ENCODE measurements around the gene FNDC3B. TPM values are rescaled to one million over a fixed set of nuclear protein-coding genes. Genes with fewer than 3 reads are reported as not detected.
A peak's percentile ranks its signal among the peaks of the same experiment; 100 is the strongest.

The FNDC3B gene
- total RNA-seq, 1 donor: 139 TPM

DNA sequence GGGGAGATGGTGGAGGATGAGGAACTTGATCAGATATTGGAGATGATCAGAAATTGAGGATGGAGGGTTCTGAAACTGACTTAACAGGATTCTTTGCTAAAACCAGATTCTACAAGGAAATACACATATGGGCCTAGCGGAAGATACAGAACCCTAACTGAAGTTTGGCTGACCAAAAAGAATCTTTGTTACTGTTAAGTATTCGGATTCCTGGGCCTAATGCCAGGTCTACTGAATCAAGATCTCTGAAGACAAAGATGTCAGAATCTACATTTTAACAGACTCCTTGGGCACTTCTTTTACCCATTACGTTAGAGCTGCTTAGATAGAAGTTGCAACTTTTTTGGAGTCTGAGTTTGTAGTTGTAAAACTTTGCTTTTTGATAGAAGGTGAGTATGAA lies 137.7 kb downstream of the FNDC3B start:
- no peak overlapping the region for H3K4me3 ChIP-seq (ENCODE audit: low read depth, low read length)
- DNase-seq (ENCODE audit: low read depth): peak; percentile 86
- TF ChIP-seq, protein P1, sequence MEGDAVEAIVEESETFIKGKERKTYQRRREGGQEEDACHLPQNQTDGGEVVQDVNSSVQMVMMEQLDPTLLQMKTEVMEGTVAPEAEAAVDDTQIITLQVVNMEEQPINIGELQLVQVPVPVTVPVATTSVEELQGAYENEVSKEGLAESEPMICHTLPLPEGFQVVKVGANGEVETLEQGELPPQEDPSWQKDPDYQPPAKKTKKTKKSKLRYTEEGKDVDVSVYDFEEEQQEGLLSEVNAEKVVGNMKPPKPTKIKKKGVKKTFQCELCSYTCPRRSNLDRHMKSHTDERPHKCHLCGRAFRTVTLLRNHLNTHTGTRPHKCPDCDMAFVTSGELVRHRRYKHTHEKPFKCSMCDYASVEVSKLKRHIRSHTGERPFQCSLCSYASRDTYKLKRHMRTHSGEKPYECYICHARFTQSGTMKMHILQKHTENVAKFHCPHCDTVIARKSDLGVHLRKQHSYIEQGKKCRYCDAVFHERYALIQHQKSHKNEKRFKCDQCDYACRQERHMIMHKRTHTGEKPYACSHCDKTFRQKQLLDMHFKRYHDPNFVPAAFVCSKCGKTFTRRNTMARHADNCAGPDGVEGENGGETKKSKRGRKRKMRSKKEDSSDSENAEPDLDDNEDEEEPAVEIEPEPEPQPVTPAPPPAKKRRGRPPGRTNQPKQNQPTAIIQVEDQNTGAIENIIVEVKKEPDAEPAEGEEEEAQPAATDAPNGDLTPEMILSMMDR (IDR thresholded peaks at IDR 0.05; ENCODE audit: insufficient read depth, low read length): no peak

DNA sequence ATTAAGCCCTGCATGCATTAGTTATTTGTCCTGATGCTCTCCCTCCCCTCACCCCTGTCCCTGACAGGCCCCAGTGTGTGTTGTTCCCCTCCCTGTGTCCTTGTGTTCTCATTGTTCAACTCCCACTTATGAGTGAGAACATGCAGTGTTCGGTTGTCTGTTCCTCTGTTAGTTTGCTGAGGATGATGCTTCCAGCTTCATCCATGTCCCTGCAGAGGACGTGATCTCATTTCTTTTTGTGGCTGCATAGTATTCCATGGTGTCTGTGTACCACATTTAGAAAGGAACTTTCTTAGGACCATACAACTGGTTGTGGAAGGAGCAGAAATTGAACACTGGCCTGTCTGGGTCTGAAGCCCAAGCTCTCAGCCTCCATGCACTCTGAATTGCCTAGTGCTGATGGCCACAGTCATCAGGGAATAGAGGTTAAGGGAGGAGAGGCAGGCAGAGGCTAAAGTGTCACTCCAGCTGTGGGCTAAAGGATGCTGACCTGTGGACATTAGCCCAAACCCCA lies 138.5 kb downstream of the FNDC3B start:
- no peak for DNase-seq (ENCODE audit: low read depth)

DNA sequence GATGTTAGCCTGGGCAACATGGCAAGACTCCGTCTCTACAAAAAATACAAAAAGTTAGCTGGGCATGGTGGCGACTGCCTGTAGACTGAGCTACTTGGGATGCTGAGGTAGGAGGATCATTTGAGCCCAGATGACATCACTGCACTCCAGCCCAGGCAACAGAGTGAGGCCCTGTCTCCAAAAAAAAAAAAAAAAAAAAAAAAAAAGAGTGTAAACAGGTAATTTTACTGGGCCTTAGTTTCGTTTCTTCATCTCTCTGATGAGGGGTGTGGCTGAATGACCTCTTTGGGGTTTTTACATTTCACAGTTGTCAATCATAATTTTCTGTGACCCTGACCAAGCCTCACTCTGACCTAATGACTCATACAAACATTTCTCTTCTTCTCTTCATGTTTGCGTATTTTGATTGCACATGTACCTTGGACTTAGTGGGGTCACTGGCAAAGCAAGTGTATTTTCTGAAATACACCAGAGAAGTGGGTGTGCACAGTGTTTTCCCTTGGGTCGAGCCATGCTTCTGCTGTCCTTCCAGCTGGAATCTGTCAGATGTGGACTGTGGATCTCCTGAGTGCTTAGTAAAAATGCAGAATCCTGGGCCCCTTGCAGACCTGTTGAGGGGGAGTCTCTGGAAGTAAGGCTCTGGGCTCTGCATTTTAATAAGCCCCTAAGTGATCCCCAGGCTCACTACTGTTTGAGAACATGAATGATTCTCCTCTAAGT lies 140.5 kb downstream of the FNDC3B start:
- TF ChIP-seq, protein P1 (IDR thresholded peaks at IDR 0.05; ENCODE audit: insufficient read depth, low read length): no peak
- no peak for DNase-seq (ENCODE audit: low read depth)
- H3K4me3 ChIP-seq (ENCODE audit: low read depth, low read length): no peak overlapping the region

More for the DNA sequence above, 138.5 kb downstream of the FNDC3B start:
- TF ChIP-seq, protein P1 (IDR thresholded peaks at IDR 0.05; ENCODE audit: insufficient read depth, low read length): no peak
- no peak overlapping the region for H3K4me3 ChIP-seq (ENCODE audit: low read depth, low read length)

DNA sequence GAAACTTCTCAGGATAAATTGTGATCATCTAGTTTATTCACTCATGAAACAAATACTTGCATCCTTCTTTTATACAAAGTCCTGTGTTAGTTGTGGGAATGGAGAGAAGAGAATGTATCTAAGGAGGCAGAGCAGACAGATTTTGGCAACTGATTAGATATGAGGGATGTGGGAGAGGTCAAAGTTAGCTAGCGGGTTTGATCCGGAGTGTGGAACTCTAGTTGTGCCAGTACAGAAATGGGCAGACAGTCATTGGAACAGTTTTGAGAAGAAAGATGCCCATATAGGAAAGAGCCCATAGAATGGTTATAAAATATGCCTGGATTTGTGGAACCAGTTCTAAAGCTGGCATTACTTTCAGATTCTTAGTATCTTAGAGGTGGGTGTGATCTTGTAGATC lies 141.1 kb downstream of the FNDC3B start:
- TF ChIP-seq, protein P1 (IDR thresholded peaks at IDR 0.05; ENCODE audit: insufficient read depth, low read length): no peak
- no peak for DNase-seq (ENCODE audit: low read depth)

DNA sequence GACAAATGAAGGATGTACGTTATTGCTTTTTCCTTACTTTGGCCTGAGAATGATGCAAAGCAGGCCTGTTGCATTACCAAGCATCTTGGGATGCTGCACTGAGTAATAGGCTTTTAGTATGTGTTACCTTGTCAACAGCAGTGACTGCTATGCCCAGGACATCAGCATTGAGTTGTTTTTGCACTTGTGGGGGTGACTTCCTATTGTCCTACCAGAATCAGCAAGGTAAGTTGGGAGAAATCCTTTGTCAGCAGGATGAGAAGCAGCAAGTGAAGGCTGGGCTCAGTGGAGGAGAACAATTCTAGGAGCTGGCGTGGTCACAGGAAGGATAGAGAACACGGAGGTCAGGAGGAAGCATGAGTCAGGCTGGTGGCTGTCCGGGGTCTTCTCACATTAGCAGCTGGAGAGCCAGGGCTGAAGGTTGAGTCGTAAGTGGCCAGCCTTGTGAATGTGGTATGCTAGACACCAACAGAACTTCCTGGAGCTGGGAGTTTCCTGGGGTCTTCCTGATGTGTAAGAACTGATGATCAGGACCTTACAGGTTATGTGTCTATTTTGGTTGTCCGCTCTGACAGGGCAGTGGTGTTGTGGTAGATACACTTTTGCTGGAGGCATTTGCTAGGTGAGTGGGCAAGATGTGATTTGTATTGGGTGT lies 142.7 kb downstream of the FNDC3B start:
- DNase-seq (ENCODE audit: low read depth): peak; percentile 42
- H3K4me3 ChIP-seq (ENCODE audit: low read depth, low read length): no peak overlapping the region
- TF ChIP-seq, protein P1 (IDR thresholded peaks at IDR 0.05; ENCODE audit: insufficient read depth, low read length): no peak

More for the DNA sequence above, 141.1 kb downstream of the FNDC3B start:
- H3K4me3 ChIP-seq (ENCODE audit: low read depth, low read length): no peak overlapping the region

DNA sequence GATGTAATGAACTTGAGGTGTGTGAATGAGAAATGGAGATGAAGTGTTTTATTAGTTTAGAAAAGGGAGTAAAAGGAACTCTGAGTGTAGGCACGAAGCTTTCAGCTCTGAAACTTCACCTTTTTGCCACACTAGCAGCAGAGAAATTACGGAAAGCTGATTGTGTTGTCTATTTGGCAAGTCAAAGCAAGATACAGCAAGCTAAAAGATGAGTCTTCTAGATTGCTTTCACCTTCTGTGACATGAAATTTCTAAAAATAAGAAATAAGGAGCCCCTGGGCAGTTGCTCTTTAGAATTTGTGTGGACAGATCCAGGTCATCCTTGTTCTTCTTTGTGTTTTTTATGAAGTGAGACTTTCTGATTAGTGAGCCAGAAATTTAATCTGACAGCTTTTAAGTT lies 143.4 kb downstream of the FNDC3B start:
- no peak overlapping the region for H3K4me3 ChIP-seq (ENCODE audit: low read depth, low read length)
- no peak for DNase-seq (ENCODE audit: low read depth)
- TF ChIP-seq, protein P1 (IDR thresholded peaks at IDR 0.05; ENCODE audit: insufficient read depth, low read length): no peak

Data from fibroblast of the aortic adventitia (primary cell).